SK-N-SH (cell line): ENCODE data around the gene CGB8.

Experiments used
- CHD2 ChIP-seq: fragments of 150-350 bp; IDR thresholded peaks from 2 replicates; pipeline ENCODE4 v1.6.1; 2018; ENCODE audit warnings: low read length; ENCODE audit not compliant: partially characterized antibody
- CTCF ChIP-seq: fragments of 200-600 bp; sonication (generic); IDR thresholded peaks from 2 replicates; pipeline ENCODE4 v1.6.1; 2017; ENCODE audit warnings: antibody characterized with exemption, mild to moderate bottlenecking, moderate library complexity
- EZH2phosphoT487 ChIP-seq: fragments of 200-600 bp; sonication (generic); IDR thresholded peaks from 2 replicates; pipeline ENCODE4 v1.6.1; 2017; ENCODE audit warnings: low read depth, mixed run types, mild to moderate bottlenecking, antibody characterized with exemption, moderate library complexity, borderline replicate concordance
- GABPA ChIP-seq: IDR thresholded peaks from 2 replicates; pipeline ENCODE4 v1.4.0; 2012; ENCODE audit warnings: low read depth, mild to moderate bottlenecking
- NRF1 ChIP-seq: IDR thresholded peaks from 2 replicates; pipeline ENCODE4 v1.6.1; 2012; ENCODE audit warnings: low read depth, mild to moderate bottlenecking, low read length
- PBX3 ChIP-seq: IDR thresholded peaks from 2 replicates; pipeline ENCODE4; 2012
- POLR2AphosphoS5 ChIP-seq: IDR thresholded peaks from 2 replicates; pipeline ENCODE4 v1.6.1; 2012; ENCODE audit warnings: low read depth, low read length
- REST ChIP-seq: IDR thresholded peaks from 2 replicates; pipeline ENCODE4 v1.6.1; 2012; ENCODE audit warnings: mild to moderate bottlenecking, low read depth, low read length, moderate library complexity
- RXRA ChIP-seq: IDR thresholded peaks from 2 replicates; pipeline ENCODE4 v1.4.0; 2012; ENCODE audit warnings: low read depth, mild to moderate bottlenecking, borderline replicate concordance
- TAF1 ChIP-seq: IDR thresholded peaks from 2 replicates; pipeline ENCODE4 v1.6.1; 2012; ENCODE audit warnings: low read depth, mild to moderate bottlenecking, low read length, moderate library complexity, borderline replicate concordance
- YY1 ChIP-seq: IDR thresholded peaks from 2 replicates; pipeline ENCODE4 v1.4.0; 2012; ENCODE audit warnings: low read depth, mild to moderate bottlenecking

GRCh38 chr19:49056101-49056901 is 7.4 kb upstream of the CGB8 start:
- TF ChIP-seq CTCF (peak; percentile 39), GABPA (no peak), NRF1 (no peak), POLR2AphosphoS5 (no peak), REST (no peak), YY1 (no peak), CHD2 (no peak), PBX3 (no peak), RXRA (no peak), EZH2phosphoT487 (no peak), TAF1 (0 out of 2 replicates have a peak, but pooled peaks have one; percentile 29)
